GM12865 (cell line): ENCODE data around the gene TLE3.

Experiments
- DNase-seq: peaks from one replicate; pipeline ENCODE4 v3.0.0; 2010; ENCODE audit warnings: low read depth
- H3K4me3 ChIP-seq: 2 replicates; pipeline ENCODE4 v1.5.1; 2011; ENCODE audit warnings: mild to moderate bottlenecking, low read depth, low read length, control low read depth
- TF ChIP-seq, protein P1 (sequence below): IDR thresholded peaks from 2 replicates; pipeline ENCODE4 v1.5.1; 2011; ENCODE audit warnings: low read length, control low read depth, low read depth, inconsistent platforms; ENCODE audit not compliant: insufficient read depth; ENCODE audit errors: missing control alignments

TLE3 gene

DNA sequence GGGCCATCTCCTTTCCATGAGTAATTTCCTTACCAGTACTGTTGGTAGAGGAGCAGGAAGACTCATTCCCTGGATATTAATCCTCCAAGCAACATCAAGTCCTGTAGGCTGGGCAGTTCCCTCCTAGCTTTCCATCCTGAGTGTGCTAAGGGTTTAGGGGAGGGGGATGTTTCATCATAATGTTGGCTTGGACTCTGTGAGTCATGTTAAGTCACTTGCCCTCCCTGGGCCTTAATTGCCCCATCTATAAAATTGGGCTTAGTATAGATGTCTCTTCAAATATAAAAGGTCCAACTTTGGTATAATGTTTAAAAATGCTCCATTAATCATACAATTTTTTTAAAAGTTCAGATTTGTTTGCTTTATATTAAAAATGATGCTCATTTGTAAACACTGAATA, 52.7 kb downstream of the TLE3 start:
- no peak for DNase-seq
- H3K4me3 ChIP-seq = no peak overlapping the region
- TF ChIP-seq, protein P1, sequence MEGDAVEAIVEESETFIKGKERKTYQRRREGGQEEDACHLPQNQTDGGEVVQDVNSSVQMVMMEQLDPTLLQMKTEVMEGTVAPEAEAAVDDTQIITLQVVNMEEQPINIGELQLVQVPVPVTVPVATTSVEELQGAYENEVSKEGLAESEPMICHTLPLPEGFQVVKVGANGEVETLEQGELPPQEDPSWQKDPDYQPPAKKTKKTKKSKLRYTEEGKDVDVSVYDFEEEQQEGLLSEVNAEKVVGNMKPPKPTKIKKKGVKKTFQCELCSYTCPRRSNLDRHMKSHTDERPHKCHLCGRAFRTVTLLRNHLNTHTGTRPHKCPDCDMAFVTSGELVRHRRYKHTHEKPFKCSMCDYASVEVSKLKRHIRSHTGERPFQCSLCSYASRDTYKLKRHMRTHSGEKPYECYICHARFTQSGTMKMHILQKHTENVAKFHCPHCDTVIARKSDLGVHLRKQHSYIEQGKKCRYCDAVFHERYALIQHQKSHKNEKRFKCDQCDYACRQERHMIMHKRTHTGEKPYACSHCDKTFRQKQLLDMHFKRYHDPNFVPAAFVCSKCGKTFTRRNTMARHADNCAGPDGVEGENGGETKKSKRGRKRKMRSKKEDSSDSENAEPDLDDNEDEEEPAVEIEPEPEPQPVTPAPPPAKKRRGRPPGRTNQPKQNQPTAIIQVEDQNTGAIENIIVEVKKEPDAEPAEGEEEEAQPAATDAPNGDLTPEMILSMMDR = no peak

GRCh38 chr15:70044168-70044567, 53.5 kb downstream of the TLE3 start:
- DNase-seq = no peak
- no peak overlapping the region for H3K4me3 ChIP-seq
- TF ChIP-seq, protein P1 = no peak

DNA sequence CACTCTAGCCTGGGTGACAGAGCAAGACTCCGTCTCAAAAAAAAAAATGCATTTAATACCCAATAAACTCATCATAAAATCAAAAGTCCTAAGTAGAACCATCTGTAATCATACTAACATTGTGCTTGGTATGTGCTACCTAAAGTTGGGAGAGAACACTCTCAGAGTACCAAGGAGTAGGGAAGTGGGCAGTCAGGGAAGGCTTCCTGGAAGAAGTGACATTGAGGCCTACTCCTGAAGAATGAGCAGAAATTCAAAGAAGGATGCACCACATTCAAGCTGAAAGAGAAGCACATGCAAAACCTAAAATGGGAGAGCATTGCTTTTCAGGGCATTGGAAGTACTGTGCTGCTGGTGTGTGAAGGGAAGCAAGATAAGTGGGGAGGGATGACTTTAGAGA, 54.1 kb downstream of the TLE3 start:
- TF ChIP-seq, protein P1 = no peak
- no peak overlapping the region for H3K4me3 ChIP-seq
- no peak for DNase-seq

DNA sequence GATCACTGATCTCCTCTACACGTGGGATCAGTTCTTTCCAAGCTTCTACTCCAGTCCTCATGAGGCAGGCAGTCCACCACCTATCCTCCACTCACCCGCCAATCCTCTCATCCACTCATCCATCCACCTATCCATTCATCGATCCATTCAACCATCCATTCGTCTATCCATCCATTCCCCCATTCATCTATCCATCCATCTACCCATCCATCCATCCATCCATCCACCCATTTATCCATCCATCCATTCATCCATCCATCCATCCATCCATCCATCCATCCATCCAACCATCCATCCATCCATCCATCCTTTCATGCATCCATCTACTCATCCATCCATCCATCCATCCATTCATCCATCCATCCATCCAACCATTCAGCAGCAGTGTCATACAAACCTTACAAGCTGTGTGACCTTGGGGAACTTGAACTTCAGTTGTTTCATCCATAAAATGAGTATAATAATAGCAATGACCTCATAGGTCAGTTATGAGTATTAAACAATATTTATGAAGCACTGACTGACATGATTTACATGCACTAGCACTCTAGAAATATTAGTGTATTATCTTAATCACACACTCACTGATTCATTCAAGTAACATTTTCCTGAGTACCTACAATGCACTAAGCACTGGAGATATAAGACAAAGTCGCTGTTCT, 55.0 kb downstream of the TLE3 start:
- TF ChIP-seq, protein P1 = no peak
- no peak for DNase-seq
- H3K4me3 ChIP-seq = no peak overlapping the region

DNA sequence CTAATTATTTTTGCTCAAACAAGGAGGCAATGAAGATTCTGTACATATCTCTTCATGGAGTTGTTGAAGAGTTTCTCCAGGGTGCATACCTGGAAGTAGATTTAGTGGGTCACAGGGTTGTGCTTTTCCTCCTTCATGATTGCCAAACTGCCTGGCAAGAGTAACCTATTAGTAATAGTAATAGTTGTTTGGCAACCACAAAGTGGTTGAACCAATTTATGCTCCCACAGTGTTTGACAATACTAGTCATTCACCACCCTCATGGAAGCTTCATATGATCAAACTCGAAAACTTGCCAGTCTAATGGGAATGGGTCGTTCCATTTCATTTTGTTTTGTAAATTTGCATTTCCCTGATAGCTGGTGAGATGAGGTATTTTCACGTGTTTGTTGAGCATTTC, 57.8 kb downstream of the TLE3 start:
- H3K4me3 ChIP-seq = no peak overlapping the region
- peak; percentile 40 for DNase-seq
- TF ChIP-seq, protein P1 = no peak

GRCh38 chr15:70038730-70039392, 58.9 kb downstream of the TLE3 start:
- DNase-seq = no peak
- H3K4me3 ChIP-seq = no peak overlapping the region
- TF ChIP-seq, protein P1 = no peak

DNA sequence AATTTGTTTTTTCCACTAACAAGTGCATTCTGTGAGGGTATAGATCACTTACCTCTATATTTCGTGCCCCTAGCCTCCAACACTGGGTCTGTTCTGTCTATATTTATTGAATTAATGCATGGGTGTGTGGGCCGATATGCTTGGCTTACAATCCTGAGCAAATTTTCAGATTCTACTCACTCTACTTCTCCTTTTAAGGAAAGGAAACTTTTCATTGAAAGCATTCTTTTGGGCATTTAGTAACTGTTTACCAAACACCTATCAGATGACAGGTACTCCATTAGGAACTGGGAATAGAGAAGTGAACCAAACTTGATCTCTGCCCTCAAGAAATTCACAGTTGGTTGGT, 60.5 kb downstream of the TLE3 start:
- H3K4me3 ChIP-seq = no peak overlapping the region
- no peak for DNase-seq
- TF ChIP-seq, protein P1 = no peak
